C4-2B (cell line): Measurements from ENCODE around the gene ATP1A1.

Source experiments
- H3K27ac ChIP-seq: fragments of 450-650 bp; 2 replicates; pipeline ENCODE4 v1.5.1; 2017
- CTCF ChIP-seq: fragments of 450-650 bp; conservative IDR thresholded peaks from 2 replicates; pipeline ENCODE4 v1.5.1; 2017; ENCODE audit warnings: mild to moderate bottlenecking
- ZFX ChIP-seq: fragments of 450-650 bp; IDR thresholded peaks from 2 replicates; pipeline ENCODE4 v1.6.1; 2017

Gene ATP1A1

GRCh38 chr1:116343019-116343418 lies 30.0 kb upstream of the ATP1A1 start:
- TF ChIP-seq ZFX = no peak
- TF ChIP-seq CTCF = no peak
- H3K27ac ChIP-seq = no peak overlapping the region

DNA sequence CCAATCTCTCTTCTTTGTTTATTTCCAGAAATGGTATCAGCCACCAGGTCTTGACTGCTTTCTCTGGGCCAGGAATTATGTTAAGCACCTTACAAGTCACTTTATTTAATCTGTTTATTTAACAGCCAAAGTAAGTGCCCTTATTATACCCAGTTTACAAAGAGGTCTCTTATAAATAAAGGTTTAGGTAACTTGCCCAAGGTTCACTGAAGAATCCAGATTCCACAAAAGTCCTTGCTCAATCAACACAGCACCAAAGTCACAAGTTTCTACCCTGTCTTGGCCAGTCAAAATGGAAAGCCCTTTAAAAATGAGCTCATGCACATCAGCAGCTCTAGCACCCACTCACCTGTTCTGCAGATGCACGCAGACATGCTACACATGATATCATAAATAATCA lies 28.0 kb upstream of the ATP1A1 start:
- H3K27ac ChIP-seq = no peak overlapping the region
- TF ChIP-seq ZFX (no peak), CTCF (no peak)

DNA sequence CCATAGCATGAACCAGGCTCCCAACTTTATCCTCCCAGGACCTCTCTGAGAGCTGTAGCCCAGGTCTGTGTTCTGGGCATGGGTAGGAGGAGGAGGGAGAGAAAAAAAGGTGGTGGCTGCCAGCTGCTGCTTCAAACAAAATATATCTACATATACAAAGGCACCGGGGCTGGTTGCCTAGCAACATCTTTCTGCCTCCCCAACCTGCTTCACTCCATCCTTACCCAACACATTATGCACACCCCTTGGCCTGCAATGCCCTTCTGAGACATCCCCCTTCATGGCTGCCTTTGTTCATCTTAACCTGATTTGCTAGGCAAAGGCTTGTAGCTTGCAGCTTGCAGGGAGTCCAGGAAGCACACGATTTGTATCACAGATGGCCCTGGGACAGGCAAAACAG lies 27.2 kb upstream of the ATP1A1 start:
- TF ChIP-seq ZFX (no peak), CTCF (no peak)
- H3K27ac ChIP-seq = no peak overlapping the region

GRCh38 chr1:116346943-116347673 lies 25.9 kb upstream of the ATP1A1 start:
- no peak overlapping the region for H3K27ac ChIP-seq
- TF ChIP-seq ZFX (no peak), CTCF (no peak)

DNA sequence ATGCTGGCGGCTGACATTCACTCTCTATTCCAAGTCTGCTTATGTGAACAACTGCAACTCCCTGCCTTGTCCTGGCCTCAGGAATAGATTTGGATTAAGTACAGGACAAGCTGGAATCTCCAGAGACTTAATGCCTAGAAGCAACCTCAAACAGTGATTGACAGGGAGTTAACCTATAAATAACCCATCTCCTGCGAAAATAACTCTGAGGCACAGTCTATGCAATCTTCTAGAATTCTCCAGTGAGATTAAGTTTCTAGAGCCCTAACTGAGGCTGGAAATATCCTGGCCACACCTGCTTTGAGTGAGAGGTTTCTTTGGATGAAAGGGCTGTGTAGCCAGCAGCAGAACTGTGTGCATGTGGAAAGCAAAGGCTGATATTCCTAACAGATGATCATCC lies 25.3 kb upstream of the ATP1A1 start:
- no peak for TF ChIP-seq CTCF
- TF ChIP-seq ZFX = no peak
- H3K27ac ChIP-seq = no peak overlapping the region

GRCh38 chr1:116350097-116350645 lies 22.9 kb upstream of the ATP1A1 start:
- H3K27ac ChIP-seq = no peak overlapping the region
- TF ChIP-seq CTCF (no peak), ZFX (no peak)

- no peak overlapping the region for H3K27ac ChIP-seq
- no peak for TF ChIP-seq ZFX
- TF ChIP-seq CTCF = no peak
Observed at GRCh38 chr1:116351914-116352313, 21.1 kb upstream of the ATP1A1 start.
